ENCODE results near the gene HFM1. TPM values are rescaled to one million over a fixed set of nuclear protein-coding genes. Genes with fewer than 3 reads are reported as not detected.

The HFM1 gene, protein sequence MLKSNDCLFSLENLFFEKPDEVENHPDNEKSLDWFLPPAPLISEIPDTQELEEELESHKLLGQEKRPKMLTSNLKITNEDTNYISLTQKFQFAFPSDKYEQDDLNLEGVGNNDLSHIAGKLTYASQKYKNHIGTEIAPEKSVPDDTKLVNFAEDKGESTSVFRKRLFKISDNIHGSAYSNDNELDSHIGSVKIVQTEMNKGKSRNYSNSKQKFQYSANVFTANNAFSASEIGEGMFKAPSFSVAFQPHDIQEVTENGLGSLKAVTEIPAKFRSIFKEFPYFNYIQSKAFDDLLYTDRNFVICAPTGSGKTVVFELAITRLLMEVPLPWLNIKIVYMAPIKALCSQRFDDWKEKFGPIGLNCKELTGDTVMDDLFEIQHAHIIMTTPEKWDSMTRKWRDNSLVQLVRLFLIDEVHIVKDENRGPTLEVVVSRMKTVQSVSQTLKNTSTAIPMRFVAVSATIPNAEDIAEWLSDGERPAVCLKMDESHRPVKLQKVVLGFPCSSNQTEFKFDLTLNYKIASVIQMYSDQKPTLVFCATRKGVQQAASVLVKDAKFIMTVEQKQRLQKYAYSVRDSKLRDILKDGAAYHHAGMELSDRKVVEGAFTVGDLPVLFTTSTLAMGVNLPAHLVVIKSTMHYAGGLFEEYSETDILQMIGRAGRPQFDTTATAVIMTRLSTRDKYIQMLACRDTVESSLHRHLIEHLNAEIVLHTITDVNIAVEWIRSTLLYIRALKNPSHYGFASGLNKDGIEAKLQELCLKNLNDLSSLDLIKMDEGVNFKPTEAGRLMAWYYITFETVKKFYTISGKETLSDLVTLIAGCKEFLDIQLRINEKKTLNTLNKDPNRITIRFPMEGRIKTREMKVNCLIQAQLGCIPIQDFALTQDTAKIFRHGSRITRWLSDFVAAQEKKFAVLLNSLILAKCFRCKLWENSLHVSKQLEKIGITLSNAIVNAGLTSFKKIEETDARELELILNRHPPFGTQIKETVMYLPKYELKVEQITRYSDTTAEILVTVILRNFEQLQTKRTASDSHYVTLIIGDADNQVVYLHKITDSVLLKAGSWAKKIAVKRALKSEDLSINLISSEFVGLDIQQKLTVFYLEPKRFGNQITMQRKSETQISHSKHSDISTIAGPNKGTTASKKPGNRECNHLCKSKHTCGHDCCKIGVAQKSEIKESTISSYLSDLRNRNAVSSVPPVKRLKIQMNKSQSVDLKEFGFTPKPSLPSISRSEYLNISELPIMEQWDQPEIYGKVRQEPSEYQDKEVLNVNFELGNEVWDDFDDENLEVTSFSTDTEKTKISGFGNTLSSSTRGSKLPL (N-terminal part only)
- 0.07 to 0.14 TPM in 2 of 5 replicates, not detected in the others for total RNA-seq (2022; extraction: Qiagen RNA extraction)

DNA sequence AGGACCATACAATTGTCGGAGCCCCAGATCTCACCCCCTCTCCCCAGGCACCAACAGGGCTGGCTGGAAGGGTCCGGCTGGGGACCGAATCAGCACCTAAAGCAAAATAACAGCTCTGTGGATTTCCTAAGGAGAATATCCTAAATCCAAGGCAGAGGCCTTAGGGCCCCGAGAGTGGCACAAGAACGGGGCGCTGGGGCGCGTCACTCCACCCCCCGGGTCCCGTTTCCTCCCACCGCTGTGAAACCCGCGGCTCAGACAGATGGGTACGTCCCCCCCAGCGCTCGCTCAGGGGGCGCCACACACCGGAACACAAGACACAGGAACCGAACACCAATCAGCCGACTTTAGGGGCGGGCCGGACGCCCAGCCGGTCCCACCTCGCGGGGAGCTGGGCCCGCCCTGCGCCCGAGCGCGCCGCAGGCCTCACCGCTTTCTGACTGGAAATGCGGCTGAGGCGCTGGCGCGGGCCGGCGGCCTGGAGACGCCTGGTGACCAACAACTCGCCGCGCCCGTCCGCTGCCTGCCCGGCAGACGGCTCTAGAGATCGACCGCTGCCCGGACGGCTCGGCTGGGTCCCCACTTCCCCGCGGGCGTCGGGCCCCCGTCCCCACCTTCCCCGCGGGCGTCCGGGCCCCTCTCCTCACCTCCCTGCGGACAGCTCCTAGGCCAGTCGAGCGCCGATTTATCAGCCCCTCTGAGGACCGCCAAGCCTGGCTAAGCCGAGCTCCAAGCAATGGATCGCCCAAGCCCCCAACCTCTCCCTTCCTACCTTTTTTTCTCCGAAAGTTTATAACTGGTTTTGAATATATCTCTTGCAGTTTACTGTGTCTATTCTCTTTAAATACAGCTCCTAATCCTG is at the start of gene HFM1:
Gene HFM1, minus strand, starts transcription at position 687 of the 862 bp plus-strand sequence. CDS start 3,755 bp downstream, outside the sequence.

Other genes with a start within 250 kb of the HFM1 start
- gene CDC7, start 96.0 kb upstream of the HFM1 start, total RNA-seq (2022; extraction: Qiagen RNA extraction) = 5.2 to 7.8 TPM (median 6.8 TPM) in 5 replicates